GM18868 (cell line): ENCODE data around the gene SPAG17.

ENCODE experiments used
- ATAC-seq: cut with Tn5 transposase; IDR thresholded peaks from one replicate; pipeline ENCODE4 v1.9.1; 2021; ENCODE audit warnings: mild to moderate bottlenecking, moderate library complexity; ENCODE audit not compliant: unreplicated experiment

The SPAG17 gene

DNA sequence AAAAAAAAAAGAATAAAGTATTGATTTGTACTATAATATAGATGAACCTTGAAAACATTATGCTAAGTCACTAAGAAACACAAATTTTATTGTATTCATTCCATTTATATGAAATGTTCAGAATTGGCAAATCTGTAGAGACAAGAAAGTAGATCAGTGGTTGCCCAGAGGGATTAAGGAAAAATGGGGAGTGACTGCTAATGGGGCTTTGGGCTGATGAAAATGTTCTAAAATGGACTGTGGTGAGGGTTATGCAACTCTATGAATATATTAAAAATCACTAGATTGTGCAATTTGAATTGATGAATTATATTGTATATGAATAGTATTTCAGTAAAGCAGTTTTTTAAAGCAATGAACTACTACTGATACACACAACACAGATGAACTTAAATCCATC lies 265.7 kb downstream of the SPAG17 start:
- ATAC-seq, result no peak

DNA sequence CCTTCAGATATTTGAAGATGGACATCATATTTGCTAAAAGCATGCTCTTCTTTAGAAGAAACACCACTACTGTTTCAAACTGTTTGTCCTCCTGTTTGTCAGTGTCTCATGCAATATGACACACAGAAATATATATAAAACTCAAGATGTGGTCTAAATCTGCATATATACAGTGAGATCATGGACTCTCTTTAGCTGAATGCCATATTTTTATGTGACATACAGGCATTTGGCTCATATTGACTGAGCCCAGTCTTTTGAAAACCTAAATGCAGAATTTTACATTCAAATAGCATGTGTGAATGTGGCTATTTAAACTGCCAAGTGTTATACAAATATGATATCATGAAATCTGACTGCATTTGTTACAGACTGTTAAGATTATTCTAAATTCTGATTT lies 274.0 kb downstream of the SPAG17 start:
- no peak for ATAC-seq

- ATAC-seq, result no peak
Observed at GRCh38 chr1:117905019-117905418, 280.0 kb downstream of the SPAG17 start.

GRCh38 chr1:117904485-117904884 lies 280.5 kb downstream of the SPAG17 start:
- no peak for ATAC-seq
